H1 (cell line): Measurements from ENCODE around the gene MPRIP. TPM values are rescaled to one million over a fixed set of nuclear protein-coding genes. Genes with fewer than 3 reads are reported as not detected.

Experiments used
- CTCF ChIA-PET: fragments of 300-600 bp; sonication (Branson Sonifier 250); formaldehyde crosslinking; loops from one replicate; lab custom pipeline; 2021; ENCODE audit not compliant: partially characterized antibody; lab: Charles Lee
- POLR2A ChIA-PET: fragments of 300-600 bp; sonication (Branson Sonifier 250); formaldehyde crosslinking; loops from one replicate; lab custom pipeline; 2021; ENCODE audit warnings: inconsistent platforms; ENCODE audit not compliant: partially characterized antibody; lab: Charles Lee
- DNase-seq, 2 experiments: peaks; one replicate each; pipeline versions ENCODE4 v3.0.0 to v3.0.0-alpha.2; 2010 to 2022; ENCODE audit warnings: low spot score in 2 of 2, low read depth in 1 of 2, mixed read lengths in 1 of 2
- FAIRE-seq: peaks from 2 replicates; lab custom pipeline; 2011; peaks lifted over from hg19 to GRCh38; lab: Jason Lieb, UNC
- H2AFZ ChIP-seq: 2 replicates; pipeline ENCODE4 v1.8.1; 2012; ENCODE audit warnings: low read length, inconsistent platforms
- H2AK5ac ChIP-seq: 2 replicates; pipeline ENCODE4 v1.6.1; 2013; ENCODE audit warnings: low read depth, low read length
- H2BK120ac ChIP-seq: replicated peaks from 2 replicates; pipeline ENCODE3; 2013; ENCODE audit warnings: low read depth, low read length, inconsistent platforms
- H2BK12ac ChIP-seq: 2 replicates; pipeline ENCODE4 v1.6.1; 2013; ENCODE audit warnings: low read depth, low read length
- H2BK15ac ChIP-seq: 2 replicates; pipeline ENCODE4 v1.6.1; 2013; ENCODE audit warnings: low read length
- H2BK20ac ChIP-seq: 2 replicates; pipeline ENCODE4 v1.6.1; 2013; ENCODE audit warnings: low read length
- H2BK5ac ChIP-seq: 2 replicates; pipeline ENCODE4 v1.6.1; 2013; ENCODE audit warnings: low read depth, low read length
- H3K14ac ChIP-seq: 2 replicates; pipeline ENCODE4 v1.6.1; 2013; ENCODE audit warnings: inconsistent platforms; ENCODE audit not compliant: insufficient read length
- H3K18ac ChIP-seq: 2 replicates; pipeline ENCODE4 v1.6.1; 2013; ENCODE audit warnings: low read length; ENCODE audit errors: extremely low read depth
- H3K23ac ChIP-seq: 2 replicates; pipeline ENCODE4 v1.6.1; 2013; ENCODE audit warnings: inconsistent platforms; ENCODE audit not compliant: insufficient read length
- H3K23me2 ChIP-seq: 2 replicates; pipeline ENCODE4 v1.6.1; 2013; ENCODE audit warnings: low read depth, low read length
- H3K27ac ChIP-seq: 2 replicates; pipeline ENCODE4 v1.6.1; 2011; ENCODE audit warnings: low read depth, low read length, inconsistent platforms
- H3K27me3 ChIP-seq, 4 experiments: replicated peaks in 1 of 4; 1 replicate in 1 of 4; 2 replicates in 3 of 4; pipeline versions ENCODE4 v1.6.1 to v1.8.1; 2011 to 2013; ENCODE audit warnings: low read length in 3 of 4, mild to moderate bottlenecking in 3 of 4, inconsistent platforms in 2 of 4, mixed read lengths in 2 of 4, moderate library complexity in 1 of 4; ENCODE audit not compliant: control insufficient read depth in 3 of 4, insufficient read depth in 3 of 4; ENCODE audit errors: extremely low read depth in 1 of 4
- H3K36me3 ChIP-seq, 4 experiments: 2 replicates each; pipeline versions ENCODE4 v1.6.1 to v1.8.1; 2011 to 2013; ENCODE audit warnings: mild to moderate bottlenecking in 4 of 4, low read length in 3 of 4, moderate library complexity in 2 of 4, control low read depth in 1 of 4, inconsistent platforms in 1 of 4; ENCODE audit not compliant: insufficient read depth in 4 of 4, control insufficient read depth in 2 of 4
- H3K4ac ChIP-seq: replicated peaks from 2 replicates; pipeline ENCODE3; 2013; ENCODE audit warnings: low read length, low read depth, mixed read lengths, inconsistent platforms; ENCODE audit not compliant: insufficient read length
- H3K4me1 ChIP-seq, 4 experiments: replicated peaks in 1 of 4; 1 replicate in 1 of 4; 2 replicates in 3 of 4; pipeline versions ENCODE4 v1.6.1 to v1.8.1; 2011 to 2013; ENCODE audit warnings: low read length in 3 of 4, inconsistent platforms in 2 of 4, mixed read lengths in 1 of 4; ENCODE audit not compliant: insufficient read depth in 4 of 4, control insufficient read depth in 3 of 4
- H3K4me2 ChIP-seq, 2 experiments: 2 replicates each; pipeline versions ENCODE4 v1.6.1 to v1.8.1; 2011 to 2013; ENCODE audit warnings: low read depth in 2 of 2, low read length in 2 of 2, control low read depth in 1 of 2, inconsistent platforms in 1 of 2, mild to moderate bottlenecking in 1 of 2; ENCODE audit not compliant: insufficient read depth in 1 of 2
- H3K4me3 ChIP-seq, 4 experiments: fragments of 200-600, 300-600 bp in 1 of 4; sonication (generic), shearing (Covaris generic), sonication (Bioruptor Twin) in 1 of 4; 2 replicates each; pipeline versions ENCODE4 v1.5.1 to v1.8.1; 2011 to 2016; ENCODE audit warnings: low read length in 4 of 4, low read depth in 3 of 4, control low read depth in 2 of 4, inconsistent platforms in 2 of 4, mild to moderate bottlenecking in 2 of 4, mixed read lengths in 1 of 4, moderate library complexity in 1 of 4; ENCODE audit not compliant: insufficient read depth in 2 of 4; ENCODE audit errors: extremely low read depth in 1 of 4
- H3K56ac ChIP-seq: replicated peaks from 2 replicates; pipeline ENCODE3; 2013; ENCODE audit warnings: low read depth, mild to moderate bottlenecking, mixed read lengths, low read length, inconsistent platforms; ENCODE audit not compliant: insufficient read length
- H3K79me1 ChIP-seq: 2 replicates; pipeline ENCODE4 v1.6.1; 2013; ENCODE audit warnings: low read depth, low read length, control low read depth
- H3K79me2 ChIP-seq, 2 experiments: 2 replicates each; pipeline versions ENCODE4 v1.6.1 to v1.8.1; 2012 to 2013; ENCODE audit warnings: low read length in 2 of 2, mild to moderate bottlenecking in 2 of 2, inconsistent platforms in 1 of 2; ENCODE audit not compliant: insufficient read depth in 2 of 2, control insufficient read depth in 1 of 2
- H3K9ac ChIP-seq, 4 experiments: replicated peaks in 1 of 4; 1 replicate in 1 of 4; 2 replicates in 3 of 4; pipeline versions ENCODE4 v1.6.1 to v1.8.1; 2011 to 2013; ENCODE audit warnings: low read depth in 3 of 4, low read length in 3 of 4, control low read depth in 2 of 4, mild to moderate bottlenecking in 2 of 4, moderate library complexity in 2 of 4, inconsistent platforms in 1 of 4; ENCODE audit errors: extremely low read depth in 1 of 4
- H3K9me3 ChIP-seq, 2 experiments: 2 replicates each; pipeline versions ENCODE4 v1.6.1 to v1.8.1; 2012 to 2013; ENCODE audit warnings: mild to moderate bottlenecking in 2 of 2, moderate library complexity in 2 of 2, control low read depth in 1 of 2, inconsistent platforms in 1 of 2, low read depth in 1 of 2, low read length in 1 of 2, mixed read lengths in 1 of 2; ENCODE audit not compliant: insufficient read depth in 2 of 2
- H4K20me1 ChIP-seq, 2 experiments: replicated peaks in 1 of 2; 2 replicates each; pipeline versions ENCODE3 to v1.8.1; 2011 to 2013; ENCODE audit warnings: inconsistent platforms in 2 of 2, low read length in 2 of 2, mild to moderate bottlenecking in 1 of 2; ENCODE audit not compliant: insufficient read depth in 2 of 2, control insufficient read depth in 1 of 2
- H4K5ac ChIP-seq: 2 replicates; pipeline ENCODE4 v1.6.1; 2013; ENCODE audit warnings: low read length, low read depth, mixed read lengths, inconsistent platforms; ENCODE audit not compliant: insufficient read length
- H4K8ac ChIP-seq: 2 replicates; pipeline ENCODE4 v1.8.0; 2013; ENCODE audit warnings: mild to moderate bottlenecking, moderate library complexity, low read length, inconsistent platforms; ENCODE audit not compliant: insufficient read depth; ENCODE audit errors: extremely low read depth
- H4K91ac ChIP-seq: replicated peaks from 2 replicates; pipeline ENCODE3; 2013; ENCODE audit warnings: low read length, mixed read lengths, inconsistent platforms; ENCODE audit not compliant: insufficient read length
- CBX5 ChIP-seq: fragments of 300-800, 300-1000 bp; sonication (generic); IDR thresholded peaks from 2 replicates; pipeline ENCODE4 v1.7.1; 2016; ENCODE audit warnings: antibody characterized with exemption, low read length, low read depth
- CTCF ChIP-seq, 3 experiments: IDR thresholded peaks; 1 replicate in 2 of 3; 2 replicates in 1 of 3; pipeline versions ENCODE4 v1.5.1 to v1.6.1; 2011; ENCODE audit warnings: low read length in 3 of 3, mild to moderate bottlenecking in 3 of 3, inconsistent platforms in 2 of 3, low read depth in 1 of 3, moderate library complexity in 1 of 3; ENCODE audit not compliant: insufficient read depth in 1 of 3; ENCODE audit errors: control extremely low read depth in 1 of 3
- EGR1 ChIP-seq: IDR thresholded peaks from 2 replicates; pipeline ENCODE4 v1.6.1; 2011; ENCODE audit warnings: low read depth, low read length, borderline replicate concordance
- HDAC6 ChIP-seq: IDR thresholded peaks from one replicate; pipeline ENCODE4 v1.7.1; 2012; ENCODE audit warnings: low read depth, mild to moderate bottlenecking, inconsistent platforms, low read length, moderate library complexity
- JUND ChIP-seq: IDR thresholded peaks from 2 replicates; pipeline ENCODE4 v1.6.1; 2011; ENCODE audit warnings: mild to moderate bottlenecking, improper control_type of control experiment, low read length
- KDM5A ChIP-seq: fragments of 200-600 bp; IDR thresholded peaks from 2 replicates; pipeline ENCODE4 v1.7.1; 2012; ENCODE audit warnings: mild to moderate bottlenecking, low read length, inconsistent platforms, mixed read lengths
- NRF1 ChIP-seq: IDR thresholded peaks from 2 replicates; pipeline ENCODE4 v1.6.1; 2011; ENCODE audit warnings: mild to moderate bottlenecking, low read depth, low read length, improper control_type of control experiment
- SAP30 ChIP-seq: fragments of 300-600 bp; sonication (generic); IDR thresholded peaks from 2 replicates; pipeline ENCODE4 v1.7.1; 2012; ENCODE audit warnings: low read length, moderate library complexity, mild to moderate bottlenecking, inconsistent platforms; ENCODE audit not compliant: insufficient read depth, insufficient replicate concordance
- SUZ12 ChIP-seq: fragments of 200-600 bp; sonication (generic); IDR thresholded peaks from 2 replicates; pipeline ENCODE4 v1.6.1; 2012; ENCODE audit warnings: mild to moderate bottlenecking, inconsistent platforms, low read length, moderate library complexity, mixed read lengths
- TEAD4 ChIP-seq: IDR thresholded peaks from 2 replicates; pipeline ENCODE4 v1.6.1; 2012; ENCODE audit warnings: low read depth, low read length, inconsistent platforms, mixed read lengths
- ZNF274 ChIP-seq: IDR thresholded peaks from 2 replicates; pipeline ENCODE4 v1.7.0; 2012; ENCODE audit warnings: low read length, borderline replicate concordance; ENCODE audit errors: extremely low read depth
- WGBS, 2 experiments: shearing (Covaris generic) in 1 of 2; methylation state at CpG; one replicate each; pipeline versions ENCODE4 v1.1.6 to v1.1.7; 2013 to 2015; ENCODE audit warnings: low lambda C conversion rate in 2 of 2, mixed read lengths in 2 of 2, inconsistent platforms in 1 of 2, low coverage in 1 of 2, missing lambda C conversion rate in 1 of 2; ENCODE audit not compliant: insufficient replicate concordance in 2 of 2, insufficient coverage in 1 of 2, insufficient read length in 1 of 2; ENCODE audit errors: extremely low coverage in 1 of 2, missing lambda C conversion rate in 1 of 2; 5-methylcytosine and 5-hydroxymethylcytosine counted together
- polyA plus RNA-seq, 7 experiments: library from polyadenylated mRNA; depleted of rRNA in 3 of 7; stranded (reverse) in 5 of 7; unstranded in 2 of 7; fragments of >200 nt in 5 of 7; fragments of 200-250 nt in 2 of 7; gene quantifications; 1 replicate in 5 of 7; 2 replicates in 1 of 7; 4 replicates in 1 of 7; pipeline versions ENCODE4 v1.2.1 to v1.2.3, GENCODE V29; 2011 to 2013; ENCODE audit warnings: missing spikeins in 2 of 7, mixed read lengths in 2 of 7
- total RNA-seq: library from RNA; stranded (reverse); fragmentation: NEBNext Ultra II Directional; extraction: Animal tissue kit (Norgen Biotek cat#: 25700); gene quantifications from 2 replicates; pipeline ENCODE4 v1.2.1, GENCODE V29; 2021

The MPRIP gene
- total and polyA plus RNA-seq, 2 of the 8 experiments (the other 6 are each of a cell fraction or from before 2014, with no cell fraction given) = 48.6 to 146 TPM

GRCh38 chr17:17088086-17088485, 45.8 kb downstream of the MPRIP start:
- no peaks in the 10 kb centered on the region; a peak in 1 of 4 replicates for H3K79me2 ChIP-seq
- POLR2A ChIA-PET = no interaction called here

More at GRCh38 chr17:17088086-17088485, 45.8 kb downstream of the MPRIP start:
- Histone ChIP-seq H3K9ac (no peak overlapping the region), H3K23ac (no peak overlapping the region), H4K20me1 (peaks cover 2 to 5% of the 10 kb centered on the region in 2 experiments), H2BK15ac (no peak overlapping the region), H3K23me2 (no peaks in the 10 kb centered on the region), H2BK5ac (no peak overlapping the region), H3K56ac (no peak overlapping the region), H3K79me1 (peaks cover 14% of the 10 kb centered on the region), H3K4me3 (no peak overlapping the region), H3K4ac (no peak overlapping the region), H4K91ac (no peak overlapping the region), H4K8ac (no peak overlapping the region), H2AK5ac (no peak overlapping the region), H3K36me3 (no peaks in the 10 kb centered on the region), H2BK120ac (no peak overlapping the region), H2BK20ac (no peak overlapping the region), H4K5ac (no peak overlapping the region), H3K18ac (no peak overlapping the region), H3K4me2 (no peak overlapping the region), H3K14ac (no peak overlapping the region), H3K9me3 (no peaks in the 10 kb centered on the region), H2AFZ (no peak overlapping the region), H3K27ac (no peak overlapping the region), H3K27me3 (no peaks in the 10 kb centered on the region), H3K4me1 (peaks cover 0 to 14% (median 2%) of the 10 kb centered on the region in 4 experiments; a peak in 4 of 7 replicates), H2BK12ac (no peak overlapping the region)
- FAIRE-seq (no peak), DNase-seq (no peak)
- WGBS, 2 experiments = 87% methylated on average over 10 of the region's 10 CpGs; no CpG with 5 or more reads in 1 of the 2 experiments
- TF ChIP-seq SAP30 = no peak
- TF ChIP-seq HDAC6 = no peak
- TF ChIP-seq TEAD4 = no peak
- no peak for TF ChIP-seq SUZ12
- TF ChIP-seq ZNF274 = no peak
- TF ChIP-seq JUND = no peak
- TF ChIP-seq CBX5 = no peak
- no peak for TF ChIP-seq EGR1
- TF ChIP-seq NRF1 = no peak
- no peak for TF ChIP-seq CTCF (IDR thresholded peaks at IDR 0.05; ENCODE audit: control extremely low read depth in 1 of 3, insufficient read depth in 1 of 3, low read depth in 1 of 3, low read length in 3 of 3)
- TF ChIP-seq KDM5A = no peak
- CTCF ChIA-PET = interaction anchor here (0.6 to 4.4 kb wide), 7 partner anchors 35 to 79 kb away, joined by 3 to 14 read pairs (median 3); no protein-coding TSS in a partner anchor
